B cell (primary cell): ENCODE data around the gene METTL27. TPM values are rescaled to one million over a fixed set of nuclear protein-coding genes. Genes with fewer than 3 reads are reported as not detected.

ENCODE experiments used
- ATAC-seq: fragments of 200-7000 bp; cut with Tn5 transposase; one replicate; pipeline ENCODE4 v1.10.0; 2021; ENCODE audit warnings: low read depth, mild to moderate bottlenecking, moderate number of reproducible peaks, moderate library complexity
- CTCF ChIA-PET: fragments of 350-600 bp; sonication (Branson Sonifier 250); formaldehyde crosslinking; loops from one replicate; lab custom pipeline; 2021; ENCODE audit warnings: antibody characterized with exemption, inconsistent platforms; lab: Charles Lee
- POLR2A ChIA-PET: fragments of 350-600 bp; sonication (Branson Sonifier 250); formaldehyde crosslinking; loops from one replicate; lab custom pipeline; 2021; ENCODE audit warnings: antibody characterized with exemption; lab: Charles Lee
- DNase-seq: peaks from one replicate; pipeline ENCODE4 v3.0.0; 2013
- H2AFZ ChIP-seq: 2 replicates; pipeline ENCODE4 v1.6.1; 2012; ENCODE audit warnings: mild to moderate bottlenecking, low read depth, low read length; ENCODE audit not compliant: insufficient read depth, poor library complexity, severe bottlenecking
- H3K27ac ChIP-seq, 2 donors: 1 replicate in 1 of 2; 2 replicates in 1 of 2; pipeline ENCODE4 v1.5.1; 2012 to 2013; ENCODE audit warnings: low read length in 2 of 2, mild to moderate bottlenecking in 2 of 2, moderate library complexity in 1 of 2
- H3K27me3 ChIP-seq, 4 experiments: fragments of 200-600 bp in 1 of 4; sonication (generic) in 1 of 4; replicated peaks in 1 of 4; 1 replicate in 2 of 4; 2 replicates in 2 of 4; pipeline versions ENCODE4 v1.6.1 to v1.7.0; 2013 to 2016; ENCODE audit warnings: low read length in 3 of 4, mild to moderate bottlenecking in 2 of 4, mixed read lengths in 1 of 4, moderate library complexity in 1 of 4; ENCODE audit not compliant: insufficient read depth in 4 of 4, control insufficient read depth in 3 of 4; ENCODE audit errors: control extremely low read depth in 1 of 4
- H3K36me3 ChIP-seq, 2 experiments: replicated peaks in 1 of 2; 1 replicate in 1 of 2; 2 replicates in 1 of 2; pipeline versions ENCODE4 v1.6.1 to v1.7.1; 2013; ENCODE audit warnings: low read length in 1 of 2; ENCODE audit not compliant: insufficient read depth in 2 of 2, control insufficient read depth in 1 of 2; ENCODE audit errors: control extremely low read depth in 1 of 2, extremely low read depth in 1 of 2
- H3K4me1 ChIP-seq, 2 donors: fragments of 200-600 bp in 1 of 2; sonication (generic) in 1 of 2; 1 replicate in 1 of 2; 2 replicates in 1 of 2; pipeline versions ENCODE4 v1.5.1 to v1.6.1; 2013 to 2017; ENCODE audit warnings: low read length in 2 of 2; ENCODE audit not compliant: control insufficient read depth in 2 of 2, insufficient read depth in 2 of 2
- H3K4me2 ChIP-seq: replicated peaks from 2 replicates; pipeline ENCODE3; 2012; ENCODE audit warnings: mild to moderate bottlenecking, low read depth, low read length; ENCODE audit not compliant: poor library complexity, severe bottlenecking
- H3K4me3 ChIP-seq, 5 experiments: fragments of 200-600 bp in 1 of 5; sonication (generic) in 1 of 5; 1 replicate in 3 of 5; 2 replicates in 2 of 5; pipeline versions ENCODE4 v1.5.1 to v1.7.0; 2011 to 2016; ENCODE audit warnings: low read length in 4 of 5, mild to moderate bottlenecking in 4 of 5, low read depth in 2 of 5, control low read depth in 1 of 5, moderate library complexity in 1 of 5; ENCODE audit not compliant: insufficient read depth in 1 of 5; ENCODE audit errors: control extremely low read depth in 1 of 5, extremely low read depth in 1 of 5
- H3K79me2 ChIP-seq: fragments of 200-600 bp; sonication (generic); one replicate; pipeline ENCODE4 v1.6.0; 2016; ENCODE audit warnings: low read length; ENCODE audit not compliant: control insufficient read depth, insufficient read depth
- H3K9ac ChIP-seq: fragments of 200-600 bp; sonication (generic); 2 replicates; pipeline ENCODE4 v1.6.1; 2017; ENCODE audit warnings: mild to moderate bottlenecking, low read length, moderate library complexity
- H3K9me3 ChIP-seq, 3 donors: one replicate each; pipeline versions ENCODE4 v1.6.1 to v1.7.1; 2013; ENCODE audit warnings: low read length in 2 of 3; ENCODE audit not compliant: control insufficient read depth in 2 of 3, insufficient read depth in 1 of 3; ENCODE audit errors: control extremely low read depth in 1 of 3
- H4K20me1 ChIP-seq: 2 replicates; pipeline ENCODE4 v1.6.0; 2012; ENCODE audit warnings: mild to moderate bottlenecking, low read length; ENCODE audit not compliant: insufficient read depth, control insufficient read depth, poor library complexity, severe bottlenecking
- H3K27ac Mint-ChIP-seq: one replicate; pipeline ENCODE4 v1.8.0; 2021; ENCODE audit warnings: mixed read lengths
- H3K27me3 Mint-ChIP-seq: one replicate; pipeline ENCODE4 v1.8.0; 2021; ENCODE audit warnings: mixed read lengths
- H3K4me1 Mint-ChIP-seq: one replicate; pipeline ENCODE4 v1.8.0; 2021; ENCODE audit warnings: mixed read lengths
- H3K4me3 Mint-ChIP-seq: one replicate; pipeline ENCODE4 v1.8.0; 2021; ENCODE audit warnings: mixed read lengths
- H3K9me3 Mint-ChIP-seq: one replicate; pipeline ENCODE4 v1.8.0; 2022; ENCODE audit warnings: mixed read lengths; ENCODE audit not compliant: insufficient read depth
- EZH2 ChIP-seq: IDR thresholded peaks from 2 replicates; pipeline ENCODE4 v1.6.1; 2012; ENCODE audit warnings: borderline replicate concordance, low read depth, mild to moderate bottlenecking, moderate library complexity, low read length; ENCODE audit not compliant: insufficient read depth, poor library complexity, severe bottlenecking
- WGBS: methylation state at CpG from one replicate; pipeline ENCODE4 v1.1.5; 2013; ENCODE audit warnings: missing lambda C conversion rate; ENCODE audit not compliant: insufficient coverage; 5-methylcytosine and 5-hydroxymethylcytosine counted together
- intact Hi-C: fragments of 100-400 bp; cut with micrococcal nuclease; formaldehyde crosslinking; loops from one replicate; pipeline ENCODE4 v1.10.0; 2022
- polyA plus RNA-seq: library from polyadenylated mRNA; depleted of rRNA; stranded (reverse); fragments of >200 nt; gene quantifications from 2 replicates; pipeline ENCODE4 v1.2.3, GENCODE V29; 2012
- total RNA-seq, 2 donors: library from RNA; stranded (reverse); fragments of 120-200 nt in 1 of 2; gene quantifications; 1 replicate in 1 of 2; 2 replicates in 1 of 2; pipeline versions ENCODE4 v1.2.3 to v1.2.4, GENCODE V29; 2013 to 2022
- TF ChIP-seq, protein P1 (sequence below): fragments of 200-600 bp; IDR thresholded peaks from one replicate; pipeline ENCODE4 v1.8.0; 2022; ENCODE audit warnings: antibody characterized with exemption, mild to moderate bottlenecking

Gene METTL27
- total and polyA plus RNA-seq, 2 donors (not counting 1 experiment from before 2014, with no cell fraction given): 0.37 to 1.5 TPM

DNA sequence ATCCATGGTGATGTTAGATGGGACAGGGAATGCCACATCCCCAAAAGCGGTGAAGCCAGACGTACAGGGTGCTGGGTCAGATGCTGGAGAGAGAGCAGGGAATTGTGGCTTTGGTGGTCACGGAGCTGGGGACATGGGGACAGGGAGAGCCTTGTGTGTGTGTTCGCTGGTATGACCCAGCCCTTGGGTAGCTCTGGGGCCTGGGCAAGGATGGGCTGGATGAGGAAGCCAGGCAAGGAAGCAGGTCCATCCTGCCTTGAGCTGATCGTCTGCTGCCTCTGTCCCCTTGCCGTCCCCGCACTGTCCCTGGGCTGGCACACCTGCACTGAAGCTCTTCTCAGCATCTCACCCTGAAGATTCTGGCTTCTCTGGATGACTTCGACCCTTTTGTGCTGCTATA is 26.9 kb downstream of the METTL27 start:
- Mint-ChIP-seq H3K4me1 (no peaks in the 10 kb centered on the region), H3K27me3 (peaks cover 25% of the 10 kb centered on the region), H3K27ac (no peak overlapping the region), H3K4me3 (no peak overlapping the region), H3K9me3 (peaks cover 3% of the 10 kb centered on the region)
- Histone ChIP-seq H3K27ac (no peak overlapping the region), H3K36me3 (no peaks in the 10 kb centered on the region), H3K9ac (no peak overlapping the region), H2AFZ (no peak overlapping the region), H3K4me3 (no peak overlapping the region), H4K20me1 (no peaks in the 10 kb centered on the region), H3K27me3 (peaks cover 0 to 13% (median 0%) of the 10 kb centered on the region in 4 experiments), H3K79me2 (no peaks in the 10 kb centered on the region), H3K9me3 (peaks cover 2 to 23% (median 9%) of the 10 kb centered on the region in 3 donors), H3K4me2 (no peak overlapping the region), H3K4me1 (no peaks in the 10 kb centered on the region)
- WGBS: 91% methylated on average over 7 of the region's 8 CpGs
- DNase-seq (no peak), ATAC-seq (no peak)
- TF ChIP-seq, protein P1, sequence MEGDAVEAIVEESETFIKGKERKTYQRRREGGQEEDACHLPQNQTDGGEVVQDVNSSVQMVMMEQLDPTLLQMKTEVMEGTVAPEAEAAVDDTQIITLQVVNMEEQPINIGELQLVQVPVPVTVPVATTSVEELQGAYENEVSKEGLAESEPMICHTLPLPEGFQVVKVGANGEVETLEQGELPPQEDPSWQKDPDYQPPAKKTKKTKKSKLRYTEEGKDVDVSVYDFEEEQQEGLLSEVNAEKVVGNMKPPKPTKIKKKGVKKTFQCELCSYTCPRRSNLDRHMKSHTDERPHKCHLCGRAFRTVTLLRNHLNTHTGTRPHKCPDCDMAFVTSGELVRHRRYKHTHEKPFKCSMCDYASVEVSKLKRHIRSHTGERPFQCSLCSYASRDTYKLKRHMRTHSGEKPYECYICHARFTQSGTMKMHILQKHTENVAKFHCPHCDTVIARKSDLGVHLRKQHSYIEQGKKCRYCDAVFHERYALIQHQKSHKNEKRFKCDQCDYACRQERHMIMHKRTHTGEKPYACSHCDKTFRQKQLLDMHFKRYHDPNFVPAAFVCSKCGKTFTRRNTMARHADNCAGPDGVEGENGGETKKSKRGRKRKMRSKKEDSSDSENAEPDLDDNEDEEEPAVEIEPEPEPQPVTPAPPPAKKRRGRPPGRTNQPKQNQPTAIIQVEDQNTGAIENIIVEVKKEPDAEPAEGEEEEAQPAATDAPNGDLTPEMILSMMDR: no peak
- no peak for TF ChIP-seq EZH2
- intact Hi-C loops: no loop called here
- ChIA-PET CTCF (interaction anchor here (1.7 kb wide), 1 partner anchor 11 kb away, joined by 5 read pairs; no protein-coding TSS in a partner anchor), POLR2A (no interaction called here)

DNA sequence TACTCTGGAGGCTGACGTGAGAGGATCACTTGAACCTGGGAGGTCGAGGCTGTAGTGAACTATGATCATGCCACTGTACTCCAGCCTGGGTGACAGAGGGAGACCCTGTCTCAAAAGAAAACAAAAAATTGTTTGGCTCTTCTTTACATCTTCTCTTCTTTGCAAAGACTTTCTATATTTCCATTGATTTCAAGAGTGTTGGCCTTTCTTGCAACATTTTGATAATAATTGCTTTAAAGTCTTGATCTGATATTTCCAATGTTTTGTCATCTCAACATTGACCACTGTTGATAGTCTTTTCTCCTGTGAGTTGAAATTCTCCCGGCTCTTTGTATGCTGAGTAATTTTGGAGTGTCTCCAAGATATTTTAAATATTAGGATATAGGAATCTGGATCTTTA is 29.3 kb downstream of the METTL27 start:
- H2AFZ ChIP-seq: no peak overlapping the region
- no peak for ATAC-seq
- 83% methylated on average over 2 of the region's 3 CpGs for WGBS
- TF ChIP-seq, protein P1: no peak
- TF ChIP-seq EZH2: no peak
- no peak overlapping the region for H3K4me2 ChIP-seq
- no peak overlapping the region for H3K27ac ChIP-seq
- no peaks in the 10 kb centered on the region for H3K4me1 Mint-ChIP-seq
- no peaks in the 10 kb centered on the region for H3K36me3 ChIP-seq
- no peak overlapping the region for H3K4me3 Mint-ChIP-seq
- POLR2A ChIA-PET: no interaction called here
- H3K9me3 ChIP-seq: peaks cover 2 to 23% (median 9%) of the 10 kb centered on the region in 3 donors
- intact Hi-C loops: no loop called here
- H4K20me1 ChIP-seq: no peaks in the 10 kb centered on the region
- no peak overlapping the region for H3K4me3 ChIP-seq
- H3K27me3 Mint-ChIP-seq: peaks cover 19% of the 10 kb centered on the region
- no peaks in the 10 kb centered on the region for H3K79me2 ChIP-seq
- no peak overlapping the region for H3K9ac ChIP-seq
- no peak for DNase-seq
- CTCF ChIA-PET: no interaction called here
- no peak overlapping the region for H3K27ac Mint-ChIP-seq
- peaks cover 3% of the 10 kb centered on the region for H3K9me3 Mint-ChIP-seq
- H3K27me3 ChIP-seq: peaks cover 0 to 13% (median 0%) of the 10 kb centered on the region in 4 experiments
- H3K4me1 ChIP-seq: no peaks in the 10 kb centered on the region
